ENCODE results near the gene LOC128125822.

LOC128125822 gene

GRCh38 chr6:63598049-63599036 lies 26.1 kb downstream of the LOC128125822 start:
- Histone ChIP-seq H3K36me3 (replicated peaks; ENCODE audit: low read depth, low read length) (no peaks in the 10 kb centered on the region), H3K4me1 (ENCODE audit: low read length) (peaks cover 18% of the 10 kb centered on the region), H4K20me1 (ENCODE audit: insufficient read depth, low read length) (no peaks in the 10 kb centered on the region), H3K9me3 (ENCODE audit: insufficient read depth, low read length) (no peaks in the 10 kb centered on the region), H3K79me2 (ENCODE audit: low read length) (no peaks in the 10 kb centered on the region), H3K9ac (ENCODE audit: low read length) (peak overlapping the region; percentile 68), H3K4me2 (ENCODE audit: low read length) (peak overlapping the region; percentile 95), H3K4me3 (ENCODE audit: low read length) (peak overlapping the region; percentile 85), H3K27ac (ENCODE audit: low read length) (peak overlapping the region; percentile 9; the same call in 1 of the 2 replicates), H3K27me3 (ENCODE audit: low read depth, low read length) (0 out of 2 replicates have a peak, but pooled peaks cover 6% of the 10 kb centered on the region), H2AFZ (ENCODE audit: low read depth, low read length) (peak overlapping the region; percentile 100)
- TF ChIP-seq CTCF (IDR thresholded peaks at IDR 0.05; ENCODE audit: low read depth, low read length), result peak; percentile 95
- no peak for TF ChIP-seq EZH2phosphoT487 (IDR thresholded peaks at IDR 0.05; ENCODE audit: low read depth)

- Histone ChIP-seq H3K9me3 (ENCODE audit: insufficient read depth, low read length) (no peaks in the 10 kb centered on the region), H2AFZ (ENCODE audit: low read depth, low read length) (peak overlapping the region; percentile 100), H3K4me3 (ENCODE audit: low read length) (peak overlapping the region; percentile 85), H3K27me3 (ENCODE audit: low read depth, low read length) (0 out of 2 replicates have a peak, but pooled peaks cover 6% of the 10 kb centered on the region), H3K79me2 (ENCODE audit: low read length) (no peaks in the 10 kb centered on the region), H3K36me3 (replicated peaks; ENCODE audit: low read depth, low read length) (no peaks in the 10 kb centered on the region), H3K9ac (ENCODE audit: low read length) (peak overlapping the region; percentile 68), H3K27ac (ENCODE audit: low read length) (no peak overlapping the region), H3K4me2 (ENCODE audit: low read length) (peak overlapping the region; percentile 95), H3K4me1 (ENCODE audit: low read length) (peaks cover 18% of the 10 kb centered on the region), H4K20me1 (ENCODE audit: insufficient read depth, low read length) (no peaks in the 10 kb centered on the region)
- TF ChIP-seq EZH2phosphoT487 (IDR thresholded peaks at IDR 0.05; ENCODE audit: low read depth) (no peak), CTCF (IDR thresholded peaks at IDR 0.05; ENCODE audit: low read depth, low read length) (no peak)
Measured at GRCh38 chr6:63599243-63599642, 27.0 kb downstream of the LOC128125822 start.

GRCh38 chr6:63600136-63600535 lies 27.9 kb downstream of the LOC128125822 start:
- TF ChIP-seq CTCF (IDR thresholded peaks at IDR 0.05; ENCODE audit: low read depth, low read length) (no peak), EZH2phosphoT487 (IDR thresholded peaks at IDR 0.05; ENCODE audit: low read depth) (no peak)
- no peaks in the 10 kb centered on the region for H3K9me3 ChIP-seq (ENCODE audit: insufficient read depth, low read length)
- H3K9ac ChIP-seq (ENCODE audit: low read length), result no peak overlapping the region
- no peaks in the 10 kb centered on the region for H3K27me3 ChIP-seq (ENCODE audit: low read depth, low read length)
- H3K27ac ChIP-seq (ENCODE audit: low read length), result no peak overlapping the region
- H3K36me3 ChIP-seq (replicated peaks; ENCODE audit: low read depth, low read length), result no peaks in the 10 kb centered on the region
- no peaks in the 10 kb centered on the region for H4K20me1 ChIP-seq (ENCODE audit: insufficient read depth, low read length)
- peak overlapping the region; percentile 22; the same call in 1 of the 2 replicates for H3K4me2 ChIP-seq (ENCODE audit: low read length)
- peak overlapping the region; percentile 14; the same call in 1 of the 2 replicates for H2AFZ ChIP-seq (ENCODE audit: low read depth, low read length)
- peaks cover 18% of the 10 kb centered on the region for H3K4me1 ChIP-seq (ENCODE audit: low read length)
- no peaks in the 10 kb centered on the region for H3K79me2 ChIP-seq (ENCODE audit: low read length)
- no peak overlapping the region for H3K4me3 ChIP-seq (ENCODE audit: low read length)

GRCh38 chr6:63609231-63609630 lies 37.0 kb downstream of the LOC128125822 start:
- no peaks in the 10 kb centered on the region for H3K79me2 ChIP-seq (ENCODE audit: low read length)
- H3K27ac ChIP-seq (ENCODE audit: low read length), result no peak overlapping the region
- H3K4me1 ChIP-seq (ENCODE audit: low read length), result peaks cover 8% of the 10 kb centered on the region
- no peaks in the 10 kb centered on the region for H3K27me3 ChIP-seq (ENCODE audit: low read depth, low read length)
- no peak overlapping the region for H3K9ac ChIP-seq (ENCODE audit: low read length)
- TF ChIP-seq EZH2phosphoT487 (IDR thresholded peaks at IDR 0.05; ENCODE audit: low read depth) (no peak), CTCF (IDR thresholded peaks at IDR 0.05; ENCODE audit: low read depth, low read length) (no peak)
- 0 out of 2 replicates have a peak, but pooled peaks cover 4% of the 10 kb centered on the region for H3K9me3 ChIP-seq (ENCODE audit: insufficient read depth, low read length)
- no peak overlapping the region for H3K4me3 ChIP-seq (ENCODE audit: low read length)
- H3K36me3 ChIP-seq (replicated peaks; ENCODE audit: low read depth, low read length), result no peaks in the 10 kb centered on the region
- no peak overlapping the region for H3K4me2 ChIP-seq (ENCODE audit: low read length)
- H4K20me1 ChIP-seq (ENCODE audit: insufficient read depth, low read length), result no peaks in the 10 kb centered on the region
- no peak overlapping the region for H2AFZ ChIP-seq (ENCODE audit: low read depth, low read length)
